Osteoblast (primary cell): ENCODE results near the gene GSG1L2. TPM values are rescaled to one million over a fixed set of nuclear protein-coding genes. Genes with fewer than 3 reads are reported as not detected.

Experiments used
- DNase-seq: peaks from one replicate; pipeline ENCODE4 v3.0.0; 2011; ENCODE audit warnings: low spot score, mixed read lengths; ENCODE audit not compliant: insufficient read length; ENCODE audit errors: missing footprints
- H2AFZ ChIP-seq: 2 replicates; pipeline ENCODE4 v1.6.0; 2011; ENCODE audit warnings: mild to moderate bottlenecking, low read length
- H3K27ac ChIP-seq: 2 replicates; pipeline ENCODE4 v1.5.1; 2011; ENCODE audit warnings: mild to moderate bottlenecking, low read depth, low read length, moderate library complexity
- H3K27me3 ChIP-seq: 2 replicates; pipeline ENCODE4 v1.6.0; 2012; ENCODE audit warnings: mild to moderate bottlenecking, control low read depth, inconsistent platforms, low read length, moderate library complexity; ENCODE audit not compliant: insufficient read depth
- H3K36me3 ChIP-seq: 2 replicates; pipeline ENCODE4 v1.5.1; 2011; ENCODE audit warnings: mild to moderate bottlenecking, low read length, control low read depth, moderate library complexity; ENCODE audit not compliant: insufficient read depth
- H3K4me1 ChIP-seq: 2 replicates; pipeline ENCODE4 v1.5.1; 2011; ENCODE audit warnings: mild to moderate bottlenecking, low read length, control low read depth, moderate library complexity; ENCODE audit not compliant: insufficient read depth
- H3K4me2 ChIP-seq: 2 replicates; pipeline ENCODE4 v1.6.0; 2011; ENCODE audit warnings: mild to moderate bottlenecking, low read length; ENCODE audit not compliant: insufficient read depth
- H3K4me3 ChIP-seq: fragments of 200-600 bp; sonication (generic); 3 replicates; pipeline ENCODE4 v1.5.1; 2012; ENCODE audit warnings: mild to moderate bottlenecking, low read length, inconsistent platforms; ENCODE audit not compliant: insufficient read depth
- H3K79me2 ChIP-seq: 2 replicates; pipeline ENCODE4 v1.6.0; 2012; ENCODE audit warnings: mild to moderate bottlenecking, low read length, control low read depth, inconsistent platforms; ENCODE audit not compliant: insufficient read depth
- H3K9me3 ChIP-seq: 2 replicates; pipeline ENCODE4 v1.5.1; 2011; ENCODE audit warnings: low read depth, low read length, control low read depth
- H4K20me1 ChIP-seq: 2 replicates; pipeline ENCODE4 v1.6.0; 2012; ENCODE audit warnings: mild to moderate bottlenecking, low read length, control low read depth; ENCODE audit not compliant: insufficient read depth
- total RNA-seq: library from RNA; depleted of rRNA; stranded (reverse); fragments of >200 nt; gene quantifications from 2 replicates; pipeline ENCODE4 v1.2.3, GENCODE V29; 2012
- TF ChIP-seq, protein P1 (sequence below): IDR thresholded peaks from 2 replicates; pipeline ENCODE4 v1.5.1; 2011; ENCODE audit warnings: mild to moderate bottlenecking, low read depth, low read length, moderate library complexity; ENCODE audit errors: extremely low read depth

GSG1L2 gene
- total RNA-seq, 1 donor: not detected

DNA sequence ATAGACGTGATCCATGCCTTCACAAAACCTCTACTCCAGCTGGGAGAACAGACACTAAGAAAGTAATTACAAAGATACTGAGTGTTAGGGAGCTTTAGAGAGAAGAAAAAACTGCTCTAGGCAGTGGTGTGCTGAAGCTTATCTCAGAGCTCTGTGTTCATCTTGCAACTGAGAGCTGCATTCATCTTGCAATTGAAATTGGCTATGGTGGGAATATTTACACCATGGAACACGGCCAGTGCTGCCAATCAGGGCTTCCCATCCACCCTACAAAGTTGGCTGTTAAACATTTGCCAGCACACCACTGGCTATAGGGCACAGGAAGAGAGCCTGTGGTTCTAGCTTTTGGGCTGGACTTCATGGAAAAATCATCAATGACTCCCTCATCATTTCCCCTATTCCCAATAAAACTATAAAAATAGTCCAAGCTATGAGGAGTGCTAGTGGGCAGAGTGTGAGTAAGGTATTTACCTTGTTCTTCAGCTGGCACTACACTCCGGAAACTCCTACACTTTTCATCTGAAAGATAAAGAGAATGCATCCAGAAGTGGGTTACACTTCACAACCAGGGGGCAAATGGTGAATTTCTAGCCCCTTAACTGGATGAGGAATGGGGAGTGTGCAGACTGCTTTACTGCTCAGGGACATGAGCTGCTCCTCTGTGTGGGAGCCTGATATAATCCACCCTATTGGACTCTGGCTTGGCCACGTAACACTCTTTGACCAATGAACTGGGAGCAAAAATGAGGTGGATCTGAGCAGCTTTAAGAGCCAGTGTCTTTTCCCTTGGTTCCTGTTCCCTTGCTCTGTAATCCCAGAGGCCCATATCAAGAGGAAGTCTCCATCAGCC lies 11.6 kb downstream of the GSG1L2 start:
- Histone ChIP-seq H3K27me3 (no peaks in the 10 kb centered on the region), H3K36me3 (no peaks in the 10 kb centered on the region), H2AFZ (no peak overlapping the region), H4K20me1 (no peaks in the 10 kb centered on the region), H3K9me3 (no peaks in the 10 kb centered on the region), H3K4me3 (no peak overlapping the region), H3K4me2 (no peak overlapping the region), H3K27ac (no peak overlapping the region), H3K79me2 (no peaks in the 10 kb centered on the region), H3K4me1 (no peaks in the 10 kb centered on the region)
- DNase-seq: no peak
- TF ChIP-seq, protein P1, sequence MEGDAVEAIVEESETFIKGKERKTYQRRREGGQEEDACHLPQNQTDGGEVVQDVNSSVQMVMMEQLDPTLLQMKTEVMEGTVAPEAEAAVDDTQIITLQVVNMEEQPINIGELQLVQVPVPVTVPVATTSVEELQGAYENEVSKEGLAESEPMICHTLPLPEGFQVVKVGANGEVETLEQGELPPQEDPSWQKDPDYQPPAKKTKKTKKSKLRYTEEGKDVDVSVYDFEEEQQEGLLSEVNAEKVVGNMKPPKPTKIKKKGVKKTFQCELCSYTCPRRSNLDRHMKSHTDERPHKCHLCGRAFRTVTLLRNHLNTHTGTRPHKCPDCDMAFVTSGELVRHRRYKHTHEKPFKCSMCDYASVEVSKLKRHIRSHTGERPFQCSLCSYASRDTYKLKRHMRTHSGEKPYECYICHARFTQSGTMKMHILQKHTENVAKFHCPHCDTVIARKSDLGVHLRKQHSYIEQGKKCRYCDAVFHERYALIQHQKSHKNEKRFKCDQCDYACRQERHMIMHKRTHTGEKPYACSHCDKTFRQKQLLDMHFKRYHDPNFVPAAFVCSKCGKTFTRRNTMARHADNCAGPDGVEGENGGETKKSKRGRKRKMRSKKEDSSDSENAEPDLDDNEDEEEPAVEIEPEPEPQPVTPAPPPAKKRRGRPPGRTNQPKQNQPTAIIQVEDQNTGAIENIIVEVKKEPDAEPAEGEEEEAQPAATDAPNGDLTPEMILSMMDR: no peak

DNA sequence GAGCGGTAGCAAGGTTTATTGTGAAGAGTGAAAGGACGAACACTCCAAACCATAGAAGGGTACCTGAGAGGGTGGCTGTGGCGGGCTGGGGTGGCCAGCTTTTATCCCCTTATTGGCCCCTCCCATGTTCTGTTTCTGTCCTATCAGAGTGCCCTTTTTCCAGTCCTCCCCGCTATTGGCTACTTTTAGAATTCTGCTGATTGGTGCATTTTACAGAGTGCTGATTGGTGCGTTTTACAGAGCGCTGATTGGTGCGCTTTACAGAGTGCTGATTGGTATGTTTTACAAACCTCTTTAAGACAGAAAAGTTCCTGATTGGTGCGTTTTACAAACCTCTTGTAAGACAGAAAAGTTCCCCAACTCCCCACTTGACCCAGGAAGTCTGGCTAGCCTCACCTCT lies 12.5 kb downstream of the GSG1L2 start:
- Histone ChIP-seq H3K4me2 (no peak overlapping the region), H3K27ac (no peak overlapping the region), H3K79me2 (no peaks in the 10 kb centered on the region), H3K27me3 (no peaks in the 10 kb centered on the region), H4K20me1 (no peaks in the 10 kb centered on the region), H3K4me1 (no peaks in the 10 kb centered on the region), H3K9me3 (no peaks in the 10 kb centered on the region), H3K4me3 (no peak overlapping the region), H3K36me3 (no peaks in the 10 kb centered on the region), H2AFZ (no peak overlapping the region)
- TF ChIP-seq, protein P1: no peak
- no peak for DNase-seq

DNA sequence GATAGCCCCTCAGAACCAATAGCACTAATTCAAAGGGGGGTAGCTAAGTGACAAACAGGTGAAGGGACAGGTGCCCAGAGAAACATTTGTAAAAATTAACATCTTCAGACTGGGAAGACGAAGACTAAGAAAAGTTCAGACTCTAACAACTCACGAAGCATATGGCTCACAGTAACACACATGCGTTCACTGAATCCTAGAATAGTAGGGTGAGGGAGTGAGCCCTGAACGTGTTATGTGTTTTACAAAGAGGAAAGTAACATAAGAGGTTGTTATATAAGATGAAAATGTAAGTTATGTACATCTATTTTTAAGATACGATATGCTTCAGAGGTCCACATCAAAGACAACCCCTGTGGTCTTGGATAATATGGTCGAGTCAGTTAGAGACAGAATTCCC lies 15.2 kb downstream of the GSG1L2 start:
- no peaks in the 10 kb centered on the region for H3K27me3 ChIP-seq
- TF ChIP-seq, protein P1: no peak
- DNase-seq: no peak

DNA sequence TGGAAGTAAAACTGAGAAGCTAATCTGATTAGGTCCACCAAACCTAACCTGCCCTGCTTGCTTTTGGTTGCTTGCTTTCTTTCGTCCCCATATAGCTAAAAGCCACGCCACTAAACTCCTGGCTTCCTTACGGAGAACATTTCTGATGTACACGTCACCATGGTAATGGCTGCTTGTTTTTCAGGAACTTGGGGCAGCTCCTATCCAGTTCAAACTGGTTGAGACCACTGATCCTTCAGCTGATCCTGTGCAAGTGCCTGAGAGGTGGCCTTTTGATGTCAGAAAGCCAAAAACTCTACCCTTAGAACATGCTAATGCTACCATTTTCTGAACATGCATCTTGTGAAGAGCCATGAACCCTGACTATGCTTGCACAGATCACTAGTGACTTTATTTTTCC lies 16.1 kb downstream of the GSG1L2 start:
- Histone ChIP-seq H3K4me1 (no peaks in the 10 kb centered on the region), H3K9me3 (no peaks in the 10 kb centered on the region), H3K36me3 (no peaks in the 10 kb centered on the region), H3K27ac (no peak overlapping the region), H4K20me1 (no peaks in the 10 kb centered on the region), H2AFZ (no peak overlapping the region), H3K4me3 (no peak overlapping the region), H3K4me2 (no peak overlapping the region), H3K27me3 (no peaks in the 10 kb centered on the region), H3K79me2 (no peaks in the 10 kb centered on the region)
- DNase-seq: no peak
- TF ChIP-seq, protein P1: no peak

More for the DNA sequence above, 15.2 kb downstream of the GSG1L2 start:
- no peak overlapping the region for H3K27ac ChIP-seq
- no peaks in the 10 kb centered on the region for H3K4me1 ChIP-seq
- H3K4me2 ChIP-seq: no peak overlapping the region
- H3K79me2 ChIP-seq: no peaks in the 10 kb centered on the region
- H3K9me3 ChIP-seq: no peaks in the 10 kb centered on the region
- no peak overlapping the region for H2AFZ ChIP-seq
- no peak overlapping the region for H3K4me3 ChIP-seq
- H4K20me1 ChIP-seq: no peaks in the 10 kb centered on the region
- no peaks in the 10 kb centered on the region for H3K36me3 ChIP-seq
